Activated CD4-positive, alpha-beta T cell treated with anti-CD3 and anti-CD28 coated beads for 36 hours (primary cell): ENCODE results near the gene AGBL1. TPM values are rescaled to one million over a fixed set of nuclear protein-coding genes. Genes with fewer than 3 reads are reported as not detected.
A peak's percentile ranks its signal among the peaks of the same experiment; 100 is the strongest.

ENCODE experiments used
- ATAC-seq: fragments of 200-7000 bp; cut with Tn5 transposase; one replicate; pipeline ENCODE4 v1.10.0; 2021; ENCODE audit warnings: mild to moderate bottlenecking, moderate library complexity
- CTCF ChIA-PET: fragments of 350-600 bp; sonication (Branson Sonifier 250); formaldehyde crosslinking; loops from one replicate; lab custom pipeline; 2021; ENCODE audit warnings: antibody characterized with exemption; lab: Charles Lee
- POLR2A ChIA-PET: fragments of 350-600 bp; sonication (Branson Sonifier 250); formaldehyde crosslinking; loops from one replicate; lab custom pipeline; 2021; ENCODE audit warnings: antibody characterized with exemption, inconsistent platforms; lab: Charles Lee
- DNase-seq: peaks from one replicate; pipeline ENCODE4 v3.0.0-alpha.2; 2020
- H3K27ac Mint-ChIP-seq: one replicate; pipeline ENCODE4 v1.8.0; 2021; ENCODE audit warnings: mixed read lengths
- H3K27me3 Mint-ChIP-seq: one replicate; pipeline ENCODE4 v1.8.0; 2021; ENCODE audit warnings: mixed read lengths
- H3K36me3 Mint-ChIP-seq: one replicate; pipeline ENCODE4 v1.8.0; 2021; ENCODE audit warnings: low read depth, mixed read lengths
- H3K4me1 Mint-ChIP-seq: one replicate; pipeline ENCODE4 v1.8.0; 2021; ENCODE audit warnings: mixed read lengths
- H3K4me3 Mint-ChIP-seq: one replicate; pipeline ENCODE4 v1.8.0; 2021; ENCODE audit warnings: mild to moderate bottlenecking, moderate library complexity, mixed read lengths
- H3K9me3 Mint-ChIP-seq: one replicate; pipeline ENCODE4 v1.8.0; 2021; ENCODE audit warnings: low read depth, mixed read lengths
- intact Hi-C, 2 experiments: fragments of 100-400 bp; cut with DNase I in 1 of 2; cut with micrococcal nuclease in 1 of 2; formaldehyde crosslinking; loops; one replicate each; pipeline versions ENCODE4 v1.14.2 to v1.15.1; 2022 to 2024; cut with DNase I, micrococcal nuclease
- total RNA-seq, 2 experiments: library from RNA; stranded (reverse); gene quantifications; one replicate each; pipeline ENCODE4 v1.2.3, GENCODE V29; 2021

AGBL1 gene
- total RNA-seq, 2 experiments from 2014 or later: 0.04 to 0.05 TPM

DNA sequence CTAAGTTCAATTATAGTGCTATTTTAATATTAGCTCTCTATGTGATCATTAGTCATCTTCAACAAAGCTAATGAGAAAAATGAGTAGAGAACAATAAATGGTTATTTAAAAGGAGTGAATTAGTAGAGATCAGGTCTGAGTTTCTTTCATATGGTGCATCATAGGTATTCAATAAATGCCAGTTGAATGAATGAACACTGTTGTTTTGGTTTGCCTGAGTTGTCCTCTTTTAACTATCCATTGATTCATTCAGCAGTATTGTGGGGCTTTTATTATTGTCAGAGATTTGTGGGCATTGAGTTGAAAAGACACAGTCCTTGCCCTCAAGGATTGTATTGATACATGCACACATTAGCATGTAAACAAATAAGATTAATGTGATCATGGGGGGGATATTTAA lies 88.2 kb downstream of the AGBL1 start:
- CTCF ChIA-PET: no interaction called here

DNA sequence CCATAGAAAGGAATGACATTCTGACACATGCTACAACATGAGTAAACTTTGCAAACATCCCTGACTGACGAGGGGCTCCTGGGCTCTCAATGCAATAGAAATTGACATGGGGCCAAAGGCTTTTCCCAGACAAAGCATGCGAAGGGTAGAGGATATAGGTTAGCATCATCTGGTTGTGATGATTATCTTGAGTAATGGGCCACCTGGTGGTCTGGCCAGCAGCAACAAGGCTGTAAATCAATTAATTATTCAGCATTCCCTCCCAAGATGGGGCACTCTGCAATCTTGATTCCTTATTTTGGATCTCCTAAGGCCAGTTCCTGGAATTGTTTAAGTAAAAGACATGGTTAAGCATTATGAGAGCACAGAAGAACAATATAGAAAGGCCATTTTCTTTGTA lies 99.2 kb downstream of the AGBL1 start:
- H3K4me1 Mint-ChIP-seq: peaks cover 4% of the 10 kb centered on the region
- no peak for DNase-seq
- intact Hi-C loops: no loop called here
- no peak overlapping the region for H3K27ac Mint-ChIP-seq
- peaks cover 8% of the 10 kb centered on the region for H3K9me3 Mint-ChIP-seq
- ATAC-seq: no peak
- H3K4me3 Mint-ChIP-seq: no peak overlapping the region
- H3K36me3 Mint-ChIP-seq: no peaks in the 10 kb centered on the region
- H3K27me3 Mint-ChIP-seq: peaks cover 40% of the 10 kb centered on the region
- POLR2A ChIA-PET: no interaction called here
- CTCF ChIA-PET: no interaction called here

More for the DNA sequence above, 88.2 kb downstream of the AGBL1 start:
- no peak overlapping the region for H3K4me3 Mint-ChIP-seq
- DNase-seq: no peak
- H3K36me3 Mint-ChIP-seq: no peaks in the 10 kb centered on the region
- no peak overlapping the region for H3K27ac Mint-ChIP-seq
- H3K27me3 Mint-ChIP-seq: peaks cover 17% of the 10 kb centered on the region
- no peak for ATAC-seq
- no peaks in the 10 kb centered on the region for H3K9me3 Mint-ChIP-seq
- intact Hi-C loops: no loop called here
- no peaks in the 10 kb centered on the region for H3K4me1 Mint-ChIP-seq
- POLR2A ChIA-PET: no interaction called here

DNA sequence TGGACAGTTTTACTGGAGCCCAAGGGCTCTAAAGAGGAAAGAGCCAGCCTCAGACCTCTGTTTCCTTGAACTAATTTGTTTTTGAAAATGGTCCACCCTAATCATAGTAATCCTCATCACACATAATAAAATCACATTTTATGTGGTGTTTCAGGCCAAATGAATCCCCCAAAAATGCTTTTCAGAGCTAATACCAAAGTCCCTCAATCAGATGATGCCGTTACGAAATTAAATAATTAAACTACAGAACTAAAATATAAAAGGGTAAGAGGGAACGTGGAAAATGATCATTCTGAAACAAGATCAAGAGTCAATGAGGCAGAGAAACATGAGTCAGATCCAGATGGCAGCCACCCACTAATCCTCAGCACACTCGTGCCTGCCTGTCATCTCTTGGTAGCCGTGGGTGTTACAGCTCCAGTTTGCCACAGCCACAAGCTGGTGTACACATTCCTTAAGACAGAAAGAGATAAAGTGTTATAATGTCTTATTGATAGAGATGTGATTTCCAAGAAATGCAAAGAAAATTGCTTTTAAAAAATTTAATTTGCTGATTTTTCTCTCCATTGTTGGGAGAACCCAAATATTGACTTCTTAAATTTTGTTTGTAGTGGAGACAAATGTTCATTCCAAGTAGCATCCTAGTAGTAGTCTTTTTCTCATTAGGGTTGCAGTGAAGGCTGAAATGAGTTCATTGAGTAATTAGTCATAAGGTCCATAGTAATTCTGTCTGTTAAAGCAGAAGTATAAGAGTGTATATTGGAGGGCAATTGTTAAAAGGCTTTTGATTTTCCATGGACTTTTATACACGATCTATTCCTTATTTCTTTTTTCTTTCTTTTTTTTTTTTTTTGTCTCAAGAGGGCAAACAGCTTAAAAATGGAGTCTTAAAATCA lies 104.2 kb downstream of the AGBL1 start:
- ChIA-PET POLR2A (no interaction called here), CTCF (no interaction called here)
- H3K9me3 Mint-ChIP-seq: no peaks in the 10 kb centered on the region
- H3K4me1 Mint-ChIP-seq: peaks cover 11% of the 10 kb centered on the region
- H3K27me3 Mint-ChIP-seq: peaks cover 22% of the 10 kb centered on the region
- intact Hi-C loops: loop anchor here in 1 of 2 experiments (5.0 kb wide), 2 partner anchors 48 to 327 kb away; no protein-coding TSS in a partner anchor
- no peak overlapping the region for H3K27ac Mint-ChIP-seq
- no peaks in the 10 kb centered on the region for H3K36me3 Mint-ChIP-seq
- H3K4me3 Mint-ChIP-seq: no peak overlapping the region
- DNase-seq (peak; percentile 67), ATAC-seq (peak; percentile 93)

GRCh38 chr15:86193716-86194380 lies 114.2 kb downstream of the AGBL1 start:
- H3K9me3 Mint-ChIP-seq: no peaks in the 10 kb centered on the region
- DNase-seq (no peak), ATAC-seq (no peak)
- intact Hi-C loops: no loop called here
- no peak overlapping the region for H3K4me3 Mint-ChIP-seq
- no peaks in the 10 kb centered on the region for H3K36me3 Mint-ChIP-seq
- H3K27me3 Mint-ChIP-seq: peaks cover 25% of the 10 kb centered on the region
- no peaks in the 10 kb centered on the region for H3K4me1 Mint-ChIP-seq
- H3K27ac Mint-ChIP-seq: no peak overlapping the region
- POLR2A ChIA-PET: no interaction called here
- CTCF ChIA-PET: no interaction called here

GRCh38 chr15:86197770-86198169 lies 118.1 kb downstream of the AGBL1 start:
- ChIA-PET CTCF (no interaction called here), POLR2A (no interaction called here)
- Mint-ChIP-seq H3K36me3 (no peaks in the 10 kb centered on the region), H3K9me3 (no peaks in the 10 kb centered on the region), H3K4me3 (no peak overlapping the region), H3K27me3 (peaks cover 17% of the 10 kb centered on the region), H3K4me1 (no peaks in the 10 kb centered on the region), H3K27ac (no peak overlapping the region)
- intact Hi-C loops: no loop called here
- ATAC-seq (no peak), DNase-seq (no peak)

DNA sequence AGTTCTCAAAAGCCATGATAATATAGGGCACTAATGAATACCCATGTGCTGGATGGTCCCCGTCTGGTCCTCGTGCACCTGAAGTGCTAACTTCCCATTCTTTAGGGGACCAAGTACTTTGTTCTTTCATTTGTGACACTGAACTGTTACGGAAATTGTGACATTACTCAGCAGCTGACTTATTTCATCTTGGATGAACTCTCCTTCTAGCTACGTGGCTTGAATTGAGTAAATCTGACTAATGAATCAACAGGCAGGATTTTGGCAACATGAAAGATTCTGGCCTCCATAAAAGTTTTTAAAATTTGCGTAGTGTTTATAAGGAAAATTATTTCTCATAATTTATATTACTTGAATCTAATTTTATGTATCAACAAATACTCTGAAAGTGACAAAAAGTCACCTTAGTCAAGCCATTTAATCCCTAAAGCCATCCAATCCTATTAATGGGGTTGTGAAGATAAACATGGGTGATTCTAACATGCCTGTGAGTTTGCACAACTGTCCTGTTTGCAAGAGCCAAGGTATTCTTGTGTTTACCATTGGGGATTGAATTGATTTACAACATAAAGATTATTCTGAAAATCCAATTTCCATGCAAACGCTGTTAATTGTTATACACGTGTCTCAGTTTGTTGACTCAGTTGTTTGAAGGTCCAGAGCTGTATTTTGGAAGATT lies 119.9 kb downstream of the AGBL1 start:
- H3K27ac Mint-ChIP-seq: no peak overlapping the region
- ATAC-seq (no peak), DNase-seq (no peak)
- ChIA-PET CTCF (no interaction called here), POLR2A (no interaction called here)
- no peak overlapping the region for H3K4me3 Mint-ChIP-seq
- H3K27me3 Mint-ChIP-seq: peaks cover 11% of the 10 kb centered on the region
- H3K4me1 Mint-ChIP-seq: no peaks in the 10 kb centered on the region
- intact Hi-C loops: no loop called here
- no peaks in the 10 kb centered on the region for H3K9me3 Mint-ChIP-seq
- no peaks in the 10 kb centered on the region for H3K36me3 Mint-ChIP-seq

DNA sequence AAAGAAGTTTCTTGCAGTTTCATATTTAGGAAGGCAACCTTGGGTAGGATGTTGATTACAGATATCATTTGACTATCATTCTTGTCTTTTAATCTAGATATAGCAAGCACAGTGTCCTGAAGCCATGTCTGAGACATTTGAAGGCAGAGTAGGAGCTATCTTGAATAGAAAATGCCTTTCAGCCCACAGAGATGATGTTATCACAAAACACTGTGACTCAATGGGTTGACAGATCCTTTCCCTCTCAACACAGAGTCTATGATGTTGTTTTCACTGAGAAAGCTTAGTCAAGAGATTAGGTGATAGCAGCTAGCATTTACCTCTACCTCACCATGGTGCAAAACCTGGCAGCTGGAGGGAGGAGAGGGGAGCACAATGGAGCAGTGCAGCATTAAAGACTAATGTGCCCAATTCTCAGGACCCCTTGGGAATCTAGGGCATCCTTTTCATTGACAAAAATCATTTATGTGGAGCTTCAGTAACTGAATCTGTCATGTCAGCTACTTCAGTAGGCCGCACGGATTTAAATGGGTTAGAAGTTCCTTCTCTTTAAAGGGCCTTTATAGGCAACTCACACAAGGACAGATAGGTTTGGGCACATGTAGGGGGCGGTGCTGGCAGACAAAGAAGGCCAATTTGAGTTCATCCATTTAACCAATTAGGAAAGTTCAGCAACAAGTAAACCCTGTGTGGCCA lies 121.8 kb downstream of the AGBL1 start:
- H3K4me3 Mint-ChIP-seq: no peak overlapping the region
- ATAC-seq: peak; percentile 49
- no peaks in the 10 kb centered on the region for H3K36me3 Mint-ChIP-seq
- H3K9me3 Mint-ChIP-seq: no peaks in the 10 kb centered on the region
- intact Hi-C loops: no loop called here
- CTCF ChIA-PET: no interaction called here
- peaks cover 3% of the 10 kb centered on the region for H3K27me3 Mint-ChIP-seq
- POLR2A ChIA-PET: no interaction called here
- H3K4me1 Mint-ChIP-seq: no peaks in the 10 kb centered on the region
- no peak overlapping the region for H3K27ac Mint-ChIP-seq
- no peak for DNase-seq

- no peak overlapping the region for H3K27ac Mint-ChIP-seq
- DNase-seq (no peak), ATAC-seq (no peak)
- CTCF ChIA-PET: no interaction called here
- H3K36me3 Mint-ChIP-seq: no peaks in the 10 kb centered on the region
- POLR2A ChIA-PET: no interaction called here
- H3K27me3 Mint-ChIP-seq: peaks cover 2% of the 10 kb centered on the region
- no peaks in the 10 kb centered on the region for H3K4me1 Mint-ChIP-seq
- intact Hi-C loops: no loop called here
- no peaks in the 10 kb centered on the region for H3K9me3 Mint-ChIP-seq
- H3K4me3 Mint-ChIP-seq: no peak overlapping the region
Measured at GRCh38 chr15:86203462-86203861, 123.8 kb downstream of the AGBL1 start.

DNA sequence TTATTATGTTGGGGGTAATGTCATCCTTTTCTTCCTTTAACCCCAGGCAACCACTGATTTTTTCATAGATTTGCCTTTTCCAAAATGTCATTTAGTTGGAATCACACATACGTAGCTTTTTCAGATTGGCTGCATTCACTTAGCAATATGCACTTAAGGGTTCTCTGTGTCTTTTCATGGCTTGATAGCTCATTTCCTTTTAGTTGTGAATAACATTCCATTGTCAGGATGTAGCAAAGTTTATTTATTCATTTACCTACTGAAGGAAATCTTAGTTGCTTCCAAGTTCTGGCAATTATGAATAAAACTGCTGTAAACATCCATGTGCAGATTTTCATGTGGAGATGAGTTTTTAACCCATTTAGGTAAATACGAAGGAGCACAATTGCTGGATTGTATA lies 125.4 kb downstream of the AGBL1 start:
- Mint-ChIP-seq H3K9me3 (no peaks in the 10 kb centered on the region), H3K36me3 (no peaks in the 10 kb centered on the region), H3K27ac (no peak overlapping the region), H3K4me3 (no peak overlapping the region), H3K4me1 (no peaks in the 10 kb centered on the region), H3K27me3 (peaks cover 5% of the 10 kb centered on the region)
- ChIA-PET CTCF (no interaction called here), POLR2A (no interaction called here)
- intact Hi-C loops: no loop called here
- DNase-seq (no peak), ATAC-seq (no peak)

DNA sequence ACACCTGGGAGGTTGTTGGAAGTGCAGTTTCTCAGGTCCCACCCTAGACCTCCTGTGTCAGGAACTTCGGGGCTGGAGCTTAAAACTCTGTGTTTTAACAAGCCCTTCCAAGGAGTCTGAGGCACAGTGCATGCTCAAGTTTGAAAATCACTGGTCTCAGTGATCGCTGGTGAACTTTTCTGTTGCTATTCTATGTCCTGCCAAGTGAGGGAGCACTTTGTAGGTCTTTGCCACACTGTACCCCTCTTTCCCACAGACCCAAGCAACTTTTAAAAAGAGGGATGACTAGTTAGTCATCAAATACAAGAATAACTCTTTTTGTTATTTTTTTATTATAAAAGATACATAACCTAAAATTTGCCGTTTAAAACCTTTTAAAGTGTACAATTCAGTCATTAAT lies 133.7 kb downstream of the AGBL1 start:
- ATAC-seq: no peak
- no peak for DNase-seq
- Mint-ChIP-seq H3K4me1 (no peaks in the 10 kb centered on the region), H3K27me3 (peaks cover 21% of the 10 kb centered on the region), H3K36me3 (no peaks in the 10 kb centered on the region), H3K9me3 (peaks cover 17% of the 10 kb centered on the region), H3K4me3 (no peak overlapping the region), H3K27ac (no peak overlapping the region)
- ChIA-PET POLR2A (no interaction called here), CTCF (no interaction called here)
- intact Hi-C loops: no loop called here

- Mint-ChIP-seq H3K4me1 (no peaks in the 10 kb centered on the region), H3K36me3 (no peaks in the 10 kb centered on the region), H3K27ac (no peak overlapping the region), H3K4me3 (no peak overlapping the region), H3K9me3 (peaks cover 17% of the 10 kb centered on the region), H3K27me3 (peaks cover 19% of the 10 kb centered on the region)
- ChIA-PET CTCF (no interaction called here), POLR2A (no interaction called here)
- intact Hi-C loops: no loop called here
- no peak for DNase-seq
- no peak for ATAC-seq
Measured at GRCh38 chr15:86213888-86214287, 134.2 kb downstream of the AGBL1 start.
